Hepatocyte (in vitro differentiated cells): Measurements from ENCODE around the gene GIPC3.

Source experiments
- CTCF ChIP-seq: fragments of 200-600 bp; sonication (generic); IDR thresholded peaks from 2 replicates; pipeline ENCODE4 v1.5.1; 2016; ENCODE audit warnings: antibody characterized with exemption, mild to moderate bottlenecking; ENCODE audit not compliant: poor library complexity
- EZH2phosphoT487 ChIP-seq: fragments of 200-600 bp; sonication (generic); IDR thresholded peaks from one replicate; pipeline ENCODE4 v1.6.1; 2018; ENCODE audit warnings: antibody characterized with exemption, mild to moderate bottlenecking, low read depth, moderate library complexity; ENCODE audit not compliant: unreplicated experiment, severe bottlenecking

GRCh38 chr19:3632739-3633558 is 47.7 kb downstream of the GIPC3 start:
- TF ChIP-seq CTCF (no peak), EZH2phosphoT487 (no peak)
